GM21390 (cell line): Measurements from ENCODE around the gene BAK1.
"Not testable (repeated sequence)": the region's sequence is repeated elsewhere in the genome, so short reads cannot be mapped to it uniquely, and the experiment has no call there.

Experiments used
- ATAC-seq: cut with Tn5 transposase; IDR thresholded peaks from one replicate; pipeline ENCODE4 v1.9.1; 2021; ENCODE audit not compliant: unreplicated experiment

BAK1 gene

DNA sequence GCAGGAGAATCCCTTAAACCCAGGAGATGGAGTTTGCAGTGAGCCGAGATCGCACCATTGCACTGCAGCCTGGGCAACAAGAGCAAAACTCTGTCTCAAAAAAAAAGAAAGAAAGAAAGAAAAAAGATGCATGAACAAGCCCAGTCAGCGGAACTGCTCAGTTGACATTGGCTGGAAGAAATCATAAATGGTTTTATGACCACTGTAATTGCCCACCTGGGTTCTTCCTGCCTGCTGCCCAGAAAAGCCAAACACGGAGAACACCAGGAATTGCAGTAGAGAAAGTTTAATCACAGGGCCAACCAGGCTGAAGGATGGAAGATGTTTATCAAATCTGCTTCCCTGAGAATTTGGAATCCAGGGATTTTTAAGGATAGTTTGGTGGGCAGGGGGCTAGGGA is 22.7 kb downstream of the BAK1 start:
- no peak for ATAC-seq

DNA sequence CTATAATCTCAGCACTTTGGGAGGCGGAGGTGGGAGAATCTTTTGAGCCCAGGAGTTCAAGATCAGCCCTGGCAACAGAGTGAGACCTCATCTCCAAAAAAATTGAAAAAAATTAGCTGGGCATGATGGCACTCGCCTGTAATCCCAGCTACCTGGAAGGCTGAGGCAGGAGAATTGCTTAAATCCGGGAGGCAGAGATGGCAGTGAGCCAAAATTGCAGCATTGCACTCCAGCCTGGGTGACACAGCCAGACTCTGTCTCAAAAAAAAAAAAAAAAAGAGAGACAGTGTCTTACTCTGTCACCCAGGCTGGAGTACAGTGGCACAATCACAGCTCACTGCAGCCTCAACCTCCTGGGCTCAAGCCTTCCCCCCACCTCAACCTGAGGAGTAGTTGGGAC is 27.2 kb downstream of the BAK1 start:
- ATAC-seq = not testable (repeated sequence)

DNA sequence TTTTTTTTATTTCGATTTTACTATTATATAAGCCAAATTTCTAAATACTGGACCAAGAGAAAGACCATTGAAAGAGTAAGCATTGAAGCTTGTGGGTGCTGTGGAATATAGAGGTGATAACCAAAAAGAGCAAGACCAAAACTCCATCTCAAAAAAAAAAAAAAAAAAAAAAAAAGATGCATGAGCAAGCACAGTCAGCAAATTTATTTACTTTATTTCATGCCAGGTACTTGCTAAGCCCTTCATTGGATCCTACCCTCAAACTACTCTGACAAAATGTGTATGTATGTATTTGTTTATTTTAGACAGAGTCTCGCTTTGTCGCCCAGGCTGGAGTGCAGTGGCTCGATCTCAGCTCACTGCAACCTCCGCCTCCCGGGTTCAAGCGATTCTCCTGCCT is 27.8 kb downstream of the BAK1 start:
- ATAC-seq = no peak

DNA sequence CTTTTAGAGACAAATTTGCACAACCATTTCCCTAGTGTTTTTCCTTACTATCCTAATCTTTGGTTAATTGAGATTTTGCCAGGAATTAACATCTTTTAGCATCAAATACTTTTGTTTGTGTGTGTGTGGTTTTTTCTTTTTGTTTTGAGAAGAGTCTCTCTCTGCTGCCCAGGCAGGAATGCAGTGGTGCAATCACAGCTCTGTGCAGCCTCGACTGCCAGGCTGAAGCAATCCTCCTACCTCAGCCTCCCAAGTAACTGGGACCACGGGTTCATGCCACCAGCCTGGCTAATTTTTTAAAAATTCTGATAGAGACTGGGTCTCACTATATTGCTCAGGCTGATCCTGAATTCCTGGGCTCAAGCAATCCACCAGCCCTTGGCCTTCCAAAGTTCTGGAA is 28.5 kb downstream of the BAK1 start:
- no peak for ATAC-seq

DNA sequence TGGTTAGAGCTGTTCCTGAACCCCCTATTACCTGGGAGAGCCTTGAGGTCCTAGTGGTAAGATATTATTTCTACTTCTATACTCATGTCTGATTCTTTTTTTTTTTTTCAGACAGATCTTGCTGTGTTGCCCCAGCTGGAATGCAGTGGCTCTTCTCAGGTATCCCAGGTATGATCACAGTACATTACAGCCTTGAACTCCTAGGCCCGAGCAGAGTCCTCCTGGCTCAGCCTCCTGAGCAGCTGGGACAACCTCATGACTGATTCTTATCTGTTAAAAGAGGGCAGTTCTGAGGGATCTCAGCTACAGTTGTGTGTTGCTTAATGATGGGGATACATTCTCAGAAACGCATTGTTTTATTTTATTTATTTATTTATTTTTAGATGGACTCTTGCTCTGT is 30.2 kb downstream of the BAK1 start:
- ATAC-seq = no peak

DNA sequence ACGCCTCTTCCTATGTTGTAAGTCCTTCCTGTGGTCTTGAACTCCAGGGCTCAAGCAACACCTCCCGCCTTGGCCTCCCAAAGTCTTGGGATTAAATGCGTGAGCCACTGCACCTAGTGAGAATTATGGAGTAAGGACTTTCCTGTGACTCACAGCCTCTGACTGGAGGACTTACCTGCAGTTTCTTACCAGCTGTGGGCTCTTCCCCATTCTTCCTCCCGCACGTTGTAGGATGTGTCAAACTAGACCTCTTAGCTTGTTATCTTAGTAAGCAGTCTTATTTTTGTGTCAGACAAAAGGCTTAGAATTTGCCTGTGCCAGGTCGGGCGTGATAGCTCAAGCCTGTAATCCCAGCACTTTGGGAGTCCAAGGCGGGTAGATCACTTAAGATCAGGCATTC is 30.9 kb downstream of the BAK1 start:
- ATAC-seq = no peak

DNA sequence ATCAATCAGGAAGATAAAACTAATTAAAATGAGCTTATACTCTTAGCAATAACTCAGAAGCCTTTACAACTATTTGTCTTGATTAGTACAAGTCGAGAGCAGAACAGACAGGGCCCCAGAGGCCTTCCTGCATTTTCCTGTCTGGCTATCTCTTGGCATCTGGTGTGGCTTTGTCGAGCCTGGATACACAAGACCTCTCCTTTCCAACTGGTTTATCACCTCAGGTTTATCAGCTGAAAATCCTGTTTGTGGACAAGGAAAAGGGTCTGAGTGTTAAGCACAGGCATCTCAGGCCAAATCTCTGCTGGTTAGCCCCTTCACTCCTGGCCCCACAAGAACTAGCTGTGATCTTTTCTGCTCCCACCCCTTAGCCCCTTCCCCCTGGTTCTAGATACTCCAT is 32.6 kb downstream of the BAK1 start:
- no peak for ATAC-seq

DNA sequence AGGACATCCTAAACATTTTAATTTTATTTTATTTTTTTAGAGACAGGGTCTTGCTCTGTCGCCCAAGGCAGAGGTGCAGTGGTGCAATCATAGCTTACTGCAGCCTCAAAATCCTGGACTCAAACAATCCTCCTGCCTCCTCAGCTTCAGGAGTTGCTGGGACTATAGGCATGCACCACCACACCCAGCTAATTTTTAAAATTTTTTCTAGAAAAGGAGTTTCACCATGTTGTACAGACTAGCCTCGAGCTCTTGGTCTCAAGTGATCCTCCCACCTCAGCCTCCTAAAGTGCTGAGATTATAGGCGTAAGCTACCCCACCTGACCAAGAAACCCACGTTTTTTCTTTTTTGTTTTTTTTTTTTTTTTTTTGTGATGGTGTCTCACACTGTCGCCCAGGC is 33.3 kb downstream of the BAK1 start:
- no peak for ATAC-seq

DNA sequence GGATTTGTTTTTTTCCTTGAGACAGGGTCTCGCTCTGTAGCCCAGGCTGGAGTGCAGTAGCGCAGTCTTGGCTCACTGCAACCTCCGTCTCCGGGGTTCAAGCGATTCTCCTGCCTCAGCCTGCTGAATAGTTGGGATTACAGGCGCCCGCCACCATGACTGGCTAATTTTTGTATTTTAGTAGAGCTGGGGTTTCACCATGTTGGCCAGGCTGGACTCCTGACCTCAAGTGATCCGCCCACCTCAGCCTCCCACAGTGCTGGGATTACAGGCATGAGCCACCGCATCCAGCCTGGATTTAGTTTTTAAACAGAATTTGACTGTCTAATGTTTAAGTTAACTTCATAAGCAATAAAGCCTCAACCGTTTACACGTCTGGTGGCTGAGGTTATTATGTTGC is 34.8 kb downstream of the BAK1 start:
- ATAC-seq = not testable (repeated sequence)

DNA sequence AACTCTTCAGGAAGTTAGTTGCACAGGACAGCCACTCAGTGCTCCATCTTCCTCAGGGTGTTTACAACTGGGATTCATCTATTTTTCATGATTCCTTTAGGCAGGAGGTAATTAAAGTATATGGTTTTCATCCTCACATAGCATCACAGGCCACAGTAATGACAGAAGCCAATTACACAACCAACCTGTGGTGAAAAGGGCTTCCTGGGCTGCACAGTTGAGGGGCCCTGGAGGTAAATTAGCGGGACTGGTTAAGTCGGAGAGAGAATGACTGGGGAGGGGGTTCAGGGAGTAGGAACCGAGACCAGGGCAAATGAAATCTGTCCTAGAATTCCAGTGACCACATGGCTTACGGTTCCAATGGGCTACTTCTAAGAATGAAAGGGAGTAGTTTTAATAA is 37.0 kb downstream of the BAK1 start:
- ATAC-seq = no peak

DNA sequence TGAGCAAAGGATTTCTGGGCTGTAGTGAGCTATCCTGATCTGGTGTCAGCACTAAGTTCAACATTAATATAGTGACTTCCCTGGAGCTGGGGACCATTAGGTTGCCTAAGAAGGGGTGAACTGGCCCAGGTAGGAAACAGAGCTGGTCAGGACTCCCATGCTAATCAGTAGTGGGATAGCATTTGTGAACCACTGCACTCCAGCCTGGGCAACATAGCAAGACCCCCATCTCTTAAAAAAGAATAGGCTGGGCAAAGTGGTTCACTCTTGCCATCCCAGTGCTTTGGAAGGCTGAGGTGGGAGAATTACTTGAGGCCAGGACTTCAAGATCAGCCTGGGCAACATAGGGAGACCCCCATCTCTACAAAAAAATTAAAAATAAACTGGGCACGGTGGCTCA is 39.3 kb downstream of the BAK1 start:
- no peak for ATAC-seq

DNA sequence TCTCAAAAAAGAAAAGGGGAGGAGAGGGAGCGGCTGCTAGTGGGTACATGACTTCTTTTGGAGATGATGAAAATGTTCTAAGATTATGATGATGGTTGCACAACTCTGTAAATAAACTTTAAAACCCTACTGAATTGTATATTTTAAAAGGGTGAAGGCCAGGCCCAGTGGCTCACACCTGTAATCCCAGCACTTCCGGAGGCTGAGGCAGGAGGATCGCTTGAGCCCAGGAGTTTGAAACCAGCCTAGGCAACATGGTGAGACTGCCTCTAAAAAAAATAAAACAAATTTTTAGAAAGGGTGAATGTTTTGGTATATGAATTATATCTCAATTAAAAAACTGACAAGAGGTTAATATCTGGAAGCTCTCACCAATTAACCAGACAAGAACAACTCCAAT is 45.4 kb downstream of the BAK1 start:
- ATAC-seq = no peak

DNA sequence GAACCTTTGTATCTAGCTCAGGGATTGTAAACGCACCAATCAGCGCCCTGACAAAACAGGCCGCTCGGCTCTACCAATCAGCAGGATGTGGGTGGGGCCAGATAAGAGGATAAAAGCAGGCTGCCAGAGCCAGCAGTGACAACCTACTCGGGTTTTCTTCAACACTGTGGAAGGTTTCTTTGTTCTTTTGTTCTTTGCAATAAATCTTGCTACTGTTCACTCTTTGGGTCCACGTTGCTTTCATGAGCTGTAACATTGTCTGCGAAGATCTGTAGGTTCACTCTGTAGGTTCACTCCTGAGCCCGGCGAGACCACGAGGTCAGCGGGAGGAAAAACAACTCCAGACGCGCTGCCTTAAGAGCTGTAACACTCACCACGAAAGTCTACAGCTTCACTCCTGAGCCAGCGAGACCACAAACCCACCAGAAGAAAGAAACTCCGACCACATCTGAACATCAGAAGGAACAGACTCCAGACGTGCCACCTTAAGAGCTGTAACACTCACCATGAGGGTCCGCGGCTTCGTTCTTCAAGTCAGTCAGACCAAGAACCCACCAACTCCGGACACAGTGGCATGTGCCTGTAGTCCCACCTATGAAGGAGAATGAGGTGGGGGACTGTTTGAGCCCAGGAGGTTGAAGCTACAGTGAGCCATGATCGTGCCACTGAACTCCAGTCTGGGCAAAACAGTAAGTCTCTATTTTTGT is 46.8 kb downstream of the BAK1 start:
- not testable (repeated sequence) for ATAC-seq

DNA sequence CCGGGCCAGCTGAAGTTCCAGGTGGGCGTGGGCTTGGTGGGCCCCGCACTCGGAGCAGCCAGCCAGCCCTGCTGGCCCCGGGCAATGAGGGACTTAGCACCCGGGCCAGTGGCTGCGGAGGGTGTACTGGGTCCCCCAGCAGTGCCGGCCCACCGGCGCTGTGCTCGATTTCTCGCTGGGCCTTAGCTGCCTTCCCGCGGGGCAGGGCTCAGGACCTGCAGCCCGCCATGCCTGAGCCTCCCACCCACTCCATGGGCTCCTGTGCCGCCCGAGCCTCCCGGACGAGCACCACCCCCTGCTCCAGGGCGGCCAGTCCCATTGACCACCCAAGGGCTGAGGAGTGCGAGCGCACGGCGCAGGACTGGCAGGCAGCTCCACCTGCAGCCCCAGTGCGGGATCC is 47.6 kb downstream of the BAK1 start:
- ATAC-seq = not testable (repeated sequence)

DNA sequence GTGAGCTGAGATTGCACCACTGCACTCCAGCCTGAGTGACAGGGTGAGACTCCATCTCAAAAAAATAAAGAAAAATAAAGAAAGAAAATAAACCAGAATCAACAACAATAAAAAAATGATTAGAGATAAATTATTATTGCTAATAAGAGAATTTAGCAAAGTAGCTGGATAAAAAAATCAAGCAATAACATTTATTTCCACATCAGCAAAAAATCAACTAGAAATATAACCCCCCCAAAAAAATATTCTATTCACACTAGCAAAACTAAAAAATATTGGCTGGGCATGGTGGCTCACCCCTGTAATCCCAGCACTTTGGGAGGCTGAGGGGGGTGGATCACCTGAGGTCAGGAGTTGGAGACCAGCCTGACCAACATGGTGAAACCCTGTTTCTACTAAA is 49.5 kb downstream of the BAK1 start:
- ATAC-seq = not testable (repeated sequence)
